ENCODE measurements around the gene ST7.

- no peak for TF ChIP-seq EZH2phosphoT487 (IDR thresholded peaks at IDR 0.05; ENCODE audit: low read depth, severe bottlenecking, unreplicated experiment)
- no peak for TF ChIP-seq CTCF (IDR thresholded peaks at IDR 0.05; ENCODE audit: poor library complexity)
Measured at GRCh38 chr7:117096942-117097341, 143.6 kb downstream of the ST7 start.

Data from hepatocyte (in vitro differentiated cells).